ENCODE measurements around the gene ARHGEF19. TPM values are rescaled to one million over a fixed set of nuclear protein-coding genes. Genes with fewer than 3 reads are reported as not detected.

Gene ARHGEF19
- total and polyA plus RNA-seq, 2 experiments from 2014 or later: 21.0 to 24.8 TPM

GRCh38 chr1:16237343-16237830 lies 24.9 kb upstream of the ARHGEF19 start:
- Histone ChIP-seq H3K4me3 (peak overlapping the region; percentile 14), H3K9me2 (replicated peaks; ENCODE audit: insufficient read depth) (no peaks in the 10 kb centered on the region), H3K27ac (peak overlapping the region; percentile 88), H3K27me3 (no peaks in the 10 kb centered on the region), H4K20me1 (ENCODE audit: insufficient read depth, poor library complexity, severe bottlenecking) (no peaks in the 10 kb centered on the region), H3K9me3 (ENCODE audit: low read depth) (no peaks in the 10 kb centered on the region), H3K36me3 (replicated peaks; ENCODE audit: insufficient read depth, low read depth) (no peaks in the 10 kb centered on the region), H3K4me2 (peak overlapping the region; percentile 92), H3K79me2 (no peaks in the 10 kb centered on the region), H2AFZ (peak overlapping the region; percentile 93), H3K4me1 (ENCODE audit: insufficient read depth) (peaks cover 16% of the 10 kb centered on the region)
- WGBS (ENCODE audit: low lambda C conversion rate, missing lambda C conversion rate): 36% methylated on average over 6 of the region's 6 CpGs
- TF ChIP-seq EZH2 (IDR thresholded peaks at IDR 0.05; ENCODE audit: borderline replicate concordance) (no peak), CTCF (IDR thresholded peaks at IDR 0.05; ENCODE audit: poor library complexity) (no peak), EZH2phosphoT487 (IDR thresholded peaks at IDR 0.05; ENCODE audit: low read depth, severe bottlenecking, unreplicated experiment) (no peak)
- no peak for DNase-seq (ENCODE audit: low spot score)

- 2% methylated on average over 41 of the region's 57 CpGs for WGBS (ENCODE audit: low lambda C conversion rate, missing lambda C conversion rate)
- H3K9me3 ChIP-seq (ENCODE audit: low read depth): no peaks in the 10 kb centered on the region
- peak within 1 kb of the TSS; percentile 93 for H2AFZ ChIP-seq
- no peaks in the 10 kb centered on the region for H3K27me3 ChIP-seq
- H3K4me3 ChIP-seq: peak within 1 kb of the TSS; percentile 47
- DNase-seq (ENCODE audit: low spot score): peak; percentile 97
- H3K4me1 ChIP-seq (ENCODE audit: insufficient read depth): peaks cover 16% of the 10 kb centered on the region
- H3K79me2 ChIP-seq: no peaks in the 10 kb centered on the region
- H3K9me2 ChIP-seq (replicated peaks; ENCODE audit: insufficient read depth): no peaks in the 10 kb centered on the region
- H3K36me3 ChIP-seq (replicated peaks; ENCODE audit: insufficient read depth, low read depth): no peaks in the 10 kb centered on the region
- no peak for TF ChIP-seq CTCF (IDR thresholded peaks at IDR 0.05; ENCODE audit: poor library complexity)
- no peak for TF ChIP-seq EZH2 (IDR thresholded peaks at IDR 0.05; ENCODE audit: borderline replicate concordance)
- TF ChIP-seq EZH2phosphoT487 (IDR thresholded peaks at IDR 0.05; ENCODE audit: low read depth, severe bottlenecking, unreplicated experiment): no peak
- peak within 1 kb of the TSS; percentile 92 for H3K4me2 ChIP-seq
- peak within 1 kb of the TSS; percentile 88 for H3K27ac ChIP-seq
- no peaks in the 10 kb centered on the region for H4K20me1 ChIP-seq (ENCODE audit: insufficient read depth, poor library complexity, severe bottlenecking)
Measured at GRCh38 chr1:16236511-16237342, 24.3 kb upstream of the ARHGEF19 start, which contains the start of gene CPLANE2. TSS of gene CPLANE2 (minus strand) at chr1:16237183. CDS start at chr1:16236742, 441 bp downstream.

GRCh38 chr1:16235944-16236510 lies 23.6 kb upstream of the ARHGEF19 start:
- Histone ChIP-seq H3K36me3 (replicated peaks; ENCODE audit: insufficient read depth, low read depth) (no peaks in the 10 kb centered on the region), H3K9me2 (replicated peaks; ENCODE audit: insufficient read depth) (no peaks in the 10 kb centered on the region), H2AFZ (peak overlapping the region; percentile 89), H3K27me3 (no peaks in the 10 kb centered on the region), H3K4me2 (peak overlapping the region; percentile 92), H3K4me1 (ENCODE audit: insufficient read depth) (peaks cover 16% of the 10 kb centered on the region), H3K79me2 (no peaks in the 10 kb centered on the region), H4K20me1 (ENCODE audit: insufficient read depth, poor library complexity, severe bottlenecking) (no peaks in the 10 kb centered on the region), H3K9me3 (ENCODE audit: low read depth) (no peaks in the 10 kb centered on the region), H3K27ac (peak overlapping the region; percentile 82), H3K4me3 (peak overlapping the region; percentile 47)
- no peak for TF ChIP-seq EZH2 (IDR thresholded peaks at IDR 0.05; ENCODE audit: borderline replicate concordance)
- TF ChIP-seq CTCF (IDR thresholded peaks at IDR 0.05; ENCODE audit: poor library complexity): peak; percentile 12
- WGBS (ENCODE audit: low lambda C conversion rate, missing lambda C conversion rate): 53% methylated on average over 6 of the region's 6 CpGs
- no peak for DNase-seq (ENCODE audit: low spot score)
